ENCODE results near the gene ZBTB17. TPM values are rescaled to one million over a fixed set of nuclear protein-coding genes. Genes with fewer than 3 reads are reported as not detected.

The ZBTB17 gene
- total and polyA plus RNA-seq, 9 of the 15 experiments (the other 6 are each of a cell fraction or from before 2014, with no cell fraction given) = 1.1 to 53.4 (median 29.6) TPM

DNA sequence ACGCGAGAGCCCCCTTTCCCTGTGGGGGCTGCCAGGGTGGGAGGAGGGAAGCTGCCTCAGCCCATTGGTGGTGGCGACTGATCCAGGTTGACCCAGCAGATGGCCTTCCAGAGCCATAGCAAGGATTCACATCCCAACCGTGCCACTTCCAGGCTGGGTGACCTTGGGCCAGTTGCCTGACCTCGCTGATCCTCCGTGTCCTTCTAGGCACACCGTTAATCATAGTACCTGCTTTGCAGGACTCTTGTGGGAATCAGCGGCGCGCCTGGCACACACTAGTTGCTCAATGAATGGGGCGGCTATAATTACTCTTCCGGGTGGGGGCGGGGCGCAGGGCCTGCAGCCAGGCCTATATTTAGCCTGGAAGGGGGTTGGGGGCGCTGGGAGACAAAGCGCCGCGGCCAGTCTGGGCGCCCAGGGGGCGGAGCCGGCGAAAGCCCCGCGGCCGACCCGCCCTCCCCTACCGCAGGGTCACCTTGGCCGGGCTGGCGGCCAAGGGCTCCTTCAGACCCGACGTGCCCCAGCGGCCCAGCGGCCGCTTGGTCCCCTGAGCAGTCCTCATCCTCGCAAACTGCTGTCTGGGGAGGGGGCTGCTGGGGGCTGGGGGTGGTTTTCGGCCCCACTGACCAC is 36.8 kb upstream of the ZBTB17 start (continued):
- TF ChIP-seq HNRNPH1 (optimal IDR thresholded peaks at IDR 0.05; ENCODE audit: low read depth, low read length) (no peak), BRF2 (IDR thresholded peaks at IDR 0.05; ENCODE audit: borderline replicate concordance, insufficient read depth, insufficient read length) (no peak), ZNF586 (CRISPR knock-in tag; conservative IDR thresholded peaks at IDR 0.05) (no peak), ZNF184 (CRISPR knock-in tag; IDR thresholded peaks at IDR 0.05) (no peak), ZSCAN29 (IDR thresholded peaks at IDR 0.05) (no peak), CHD4 (IDR thresholded peaks at IDR 0.05; ENCODE audit: insufficient read depth, insufficient replicate concordance, low read depth, low read length, poor library complexity, severe bottlenecking) (peak; percentile 87), ZNF76 (CRISPR knock-in tag; IDR thresholded peaks at IDR 0.05; ENCODE audit: borderline replicate concordance) (no peak), MCM7 (IDR thresholded peaks at IDR 0.05) (no peak), CREB1 (IDR thresholded peaks at IDR 0.05) (no peak; the same call in 1 of the 2 replicates), CREB1 (CRISPR knock-in tag; IDR thresholded peaks at IDR 0.05) (no peak), TSC22D4 (tag; IDR thresholded peaks at IDR 0.05) (no peak), NR2C1 (IDR thresholded peaks at IDR 0.05) (no peak), NR2C1 (tag; IDR thresholded peaks at IDR 0.05) (no peak), HDAC2 (IDR thresholded peaks at IDR 0.05) (peak; percentile 86), TGIF2 (CRISPR knock-in tag; IDR thresholded peaks at IDR 0.05) (no peak), DMBX1 (CRISPR knock-in tag; IDR thresholded peaks at IDR 0.05; ENCODE audit: borderline replicate concordance) (no peak), SLC30A9 (CRISPR knock-in tag; IDR thresholded peaks at IDR 0.05) (no peak), MAFG (tag; conservative IDR thresholded peaks at IDR 0.05) (no peak), FOXP1 (CRISPR knock-in tag; IDR thresholded peaks at IDR 0.05) (no peak), RBM22 (IDR thresholded peaks at IDR 0.05; ENCODE audit: low read depth, low read length, poor library complexity, severe bottlenecking) (no peak), TBL1XR1 (IDR thresholded peaks at IDR 0.05; ENCODE audit: low read length in 2 of 2) (peak in 1 of 2 experiments; percentile 83; a peak in 3 of 4 replicates)
- TF ChIP-seq, protein P1, sequence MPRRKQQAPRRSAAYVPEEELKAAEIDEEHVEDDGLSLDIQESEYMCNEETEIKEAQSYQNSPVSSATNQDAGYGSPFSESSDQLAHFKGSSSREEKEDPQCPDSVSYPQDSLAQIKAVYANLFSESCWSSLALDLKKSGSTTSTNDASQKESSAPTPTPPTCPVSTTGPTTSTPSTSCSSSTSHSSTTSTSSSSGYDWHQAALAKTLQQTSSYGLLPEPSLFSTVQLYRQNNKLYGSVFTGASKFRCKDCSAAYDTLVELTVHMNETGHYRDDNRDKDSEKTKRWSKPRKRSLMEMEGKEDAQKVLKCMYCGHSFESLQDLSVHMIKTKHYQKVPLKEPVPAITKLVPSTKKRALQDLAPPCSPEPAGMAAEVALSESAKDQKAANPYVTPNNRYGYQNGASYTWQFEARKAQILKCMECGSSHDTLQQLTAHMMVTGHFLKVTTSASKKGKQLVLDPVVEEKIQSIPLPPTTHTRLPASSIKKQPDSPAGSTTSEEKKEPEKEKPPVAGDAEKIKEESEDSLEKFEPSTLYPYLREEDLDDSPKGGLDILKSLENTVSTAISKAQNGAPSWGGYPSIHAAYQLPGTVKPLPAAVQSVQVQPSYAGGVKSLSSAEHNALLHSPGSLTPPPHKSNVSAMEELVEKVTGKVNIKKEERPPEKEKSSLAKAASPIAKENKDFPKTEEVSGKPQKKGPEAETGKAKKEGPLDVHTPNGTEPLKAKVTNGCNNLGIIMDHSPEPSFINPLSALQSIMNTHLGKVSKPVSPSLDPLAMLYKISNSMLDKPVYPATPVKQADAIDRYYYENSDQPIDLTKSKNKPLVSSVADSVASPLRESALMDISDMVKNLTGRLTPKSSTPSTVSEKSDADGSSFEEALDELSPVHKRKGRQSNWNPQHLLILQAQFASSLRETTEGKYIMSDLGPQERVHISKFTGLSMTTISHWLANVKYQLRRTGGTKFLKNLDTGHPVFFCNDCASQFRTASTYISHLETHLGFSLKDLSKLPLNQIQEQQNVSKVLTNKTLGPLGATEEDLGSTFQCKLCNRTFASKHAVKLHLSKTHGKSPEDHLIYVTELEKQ (CRISPR knock-in tag; IDR thresholded peaks at IDR 0.05) = no peak
- TF ChIP-seq, protein P2, sequence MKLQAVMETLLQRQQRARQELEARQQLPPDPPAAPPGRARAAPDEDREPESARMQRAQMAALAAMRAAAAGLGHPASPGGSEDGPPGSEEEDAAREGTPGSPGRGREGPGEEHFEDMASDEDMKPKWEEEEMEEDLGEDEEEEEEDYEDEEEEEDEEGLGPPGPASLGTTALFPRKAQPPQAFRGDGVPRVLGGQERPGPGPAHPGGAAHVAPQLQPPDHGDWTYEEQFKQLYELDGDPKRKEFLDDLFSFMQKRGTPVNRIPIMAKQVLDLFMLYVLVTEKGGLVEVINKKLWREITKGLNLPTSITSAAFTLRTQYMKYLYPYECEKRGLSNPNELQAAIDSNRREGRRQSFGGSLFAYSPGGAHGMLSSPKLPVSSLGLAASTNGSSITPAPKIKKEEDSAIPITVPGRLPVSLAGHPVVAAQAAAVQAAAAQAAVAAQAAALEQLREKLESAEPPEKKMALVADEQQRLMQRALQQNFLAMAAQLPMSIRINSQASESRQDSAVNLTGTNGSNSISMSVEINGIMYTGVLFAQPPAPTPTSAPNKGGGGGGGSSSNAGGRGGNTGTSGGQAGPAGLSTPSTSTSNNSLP (IDR thresholded peaks at IDR 0.05; ENCODE audit: borderline replicate concordance, low read depth, low read length) = 0 out of 2 replicates have a peak, but pooled peaks have one; percentile 39

All from K562 (cell line).